HepG2 (cell line): Measurements from ENCODE around the gene SULT4A1. TPM values are rescaled to one million over a fixed set of nuclear protein-coding genes. Genes with fewer than 3 reads are reported as not detected.

ENCODE experiments used
- AKNA ChIP-seq: sonication (generic); formaldehyde crosslinking; IDR thresholded peaks from 2 replicates; pipeline ENCODE4 v1.4.0; 2020; ENCODE audit warnings: missing genetic modification reagents, borderline replicate concordance
- ATF1 ChIP-seq: IDR thresholded peaks from 2 replicates; pipeline ENCODE4 v1.6.1; 2016; ENCODE audit warnings: mild to moderate bottlenecking, control low read depth
- BHLHE40 ChIP-seq: IDR thresholded peaks from 2 replicates; pipeline ENCODE4 v1.6.1; 2011; ENCODE audit warnings: low read length, improper control_type of control experiment
- ELF1 ChIP-seq: sonication (generic); formaldehyde crosslinking; IDR thresholded peaks from 2 replicates; pipeline ENCODE4 v1.4.0; 2020; ENCODE audit warnings: missing genetic modification reagents
- FOSL2 ChIP-seq: sonication (generic); formaldehyde crosslinking; IDR thresholded peaks from 2 replicates; pipeline ENCODE4 v1.4.0; 2020; ENCODE audit warnings: missing genetic modification reagents
- KDM6A ChIP-seq: IDR thresholded peaks from 2 replicates; pipeline ENCODE4 v1.6.1; 2016; ENCODE audit warnings: low read depth
- MED8 ChIP-seq: sonication (generic); formaldehyde crosslinking; IDR thresholded peaks from 2 replicates; pipeline ENCODE4 v1.8.1; 2023; ENCODE audit warnings: mild to moderate bottlenecking, missing genetic modification reagents; ENCODE audit not compliant: insufficient replicate concordance
- MIXL1 ChIP-seq: IDR thresholded peaks from 2 replicates; pipeline ENCODE4 v1.6.1; 2016
- MZF1 ChIP-seq: sonication (generic); formaldehyde crosslinking; IDR thresholded peaks from 2 replicates; pipeline ENCODE4 v1.8.1; 2023; ENCODE audit warnings: mild to moderate bottlenecking, missing genetic modification reagents, borderline replicate concordance
- RBFOX2 ChIP-seq: fragments of 200-400 bp; formaldehyde crosslinking; IDR thresholded peaks from 2 replicates; pipeline ENCODE4 v1.6.1; 2017; ENCODE audit warnings: low read depth, mild to moderate bottlenecking, low read length
- REPIN1 ChIP-seq: sonication (generic); formaldehyde crosslinking; IDR thresholded peaks from 2 replicates; pipeline ENCODE4 v1.8.0; 2022; ENCODE audit warnings: missing genetic modification reagents, low read depth, mild to moderate bottlenecking, borderline replicate concordance
- SKIL ChIP-seq: sonication (generic); formaldehyde crosslinking; IDR thresholded peaks from 2 replicates; pipeline ENCODE4 v1.8.0; 2022; ENCODE audit warnings: missing genetic modification reagents, mild to moderate bottlenecking, moderate library complexity, borderline replicate concordance
- SUZ12 ChIP-seq: fragments of 150-350 bp; IDR thresholded peaks from 2 replicates; pipeline ENCODE4 v1.6.1; 2014; ENCODE audit warnings: low read depth, low read length
- XRCC5 ChIP-seq: fragments of 200-400 bp; formaldehyde crosslinking; optimal IDR thresholded peaks from 2 replicates; pipeline ENCODE3; 2017; ENCODE audit warnings: mild to moderate bottlenecking, low read length
- ZBTB3 ChIP-seq: sonication (generic); formaldehyde crosslinking; IDR thresholded peaks from 2 replicates; pipeline ENCODE4 v1.4.0; 2020; ENCODE audit warnings: low read depth, mild to moderate bottlenecking, moderate library complexity, missing genetic modification reagents, borderline replicate concordance
- ZBTB37 ChIP-seq: sonication (generic); formaldehyde crosslinking; IDR thresholded peaks from 2 replicates; pipeline ENCODE4 v1.4.0; 2020; ENCODE audit warnings: mild to moderate bottlenecking, missing genetic modification reagents
- ZNF34 ChIP-seq: sonication (generic); formaldehyde crosslinking; IDR thresholded peaks from 2 replicates; pipeline ENCODE4 v1.4.0; 2020; ENCODE audit warnings: mild to moderate bottlenecking, missing genetic modification reagents, borderline replicate concordance
- ZNF354B ChIP-seq: sonication (generic); formaldehyde crosslinking; IDR thresholded peaks from 2 replicates; pipeline ENCODE4 v1.8.0; 2022; ENCODE audit warnings: mild to moderate bottlenecking, missing genetic modification reagents
- ZNF550 ChIP-seq: sonication (generic); formaldehyde crosslinking; IDR thresholded peaks from 2 replicates; pipeline ENCODE4 v1.4.0; 2020; ENCODE audit warnings: mild to moderate bottlenecking, missing genetic modification reagents, borderline replicate concordance
- ZNF564 ChIP-seq: sonication (generic); formaldehyde crosslinking; IDR thresholded peaks from 2 replicates; pipeline ENCODE4 v1.8.1; 2023; ENCODE audit warnings: mild to moderate bottlenecking, missing genetic modification reagents
- ZNF816 ChIP-seq: sonication (generic); formaldehyde crosslinking; IDR thresholded peaks from 2 replicates; pipeline ENCODE4 v1.8.0; 2022; ENCODE audit warnings: missing genetic modification reagents, mild to moderate bottlenecking, borderline replicate concordance
- polyA plus RNA-seq, 8 experiments: library from polyadenylated mRNA; depleted of rRNA in 3 of 8; stranded (reverse) in 7 of 8; unstranded in 1 of 8; fragments of >200 nt; fragmentation: Illumina TruSeq in 4 of 8; extraction: Trizol in 4 of 8; gene quantifications; 2 replicates each; pipeline versions ENCODE4 v1.2.1 to v1.2.3, GENCODE V29; 2011 to 2016; ENCODE audit warnings: low read depth in 4 of 8, missing spikeins in 1 of 8, mixed read lengths in 1 of 8; ENCODE audit not compliant: insufficient read depth in 1 of 8
- total RNA-seq, 5 experiments: library from RNA; depleted of rRNA; stranded (reverse); fragments of >200 nt; fragmentation: Illumina TruSeq; extraction: Trizol; gene quantifications; 2 replicates each; pipeline ENCODE4 v1.2.3, GENCODE V29; 2016; ENCODE audit warnings: low read depth in 1 of 5

The SULT4A1 gene
- total and polyA plus RNA-seq, 2 of the 13 experiments (the other 11 are each of a cell fraction or from before 2014, with no cell fraction given) = not detected

- TF ChIP-seq BHLHE40 (no peak), SKIL (CRISPR knock-in tag) (no peak), XRCC5 (no peak), MZF1 (CRISPR knock-in tag) (no peak), MIXL1 (CRISPR knock-in tag) (peak; percentile 68; the same call in 1 of the 2 replicates), MED8 (no peak), REPIN1 (CRISPR knock-in tag) (no peak), ZNF354B (CRISPR knock-in tag) (no peak), ZBTB37 (CRISPR knock-in tag) (no peak), RBFOX2 (no peak), ZNF816 (CRISPR knock-in tag) (no peak), ELF1 (no peak), ZNF564 (CRISPR knock-in tag) (no peak), ZNF34 (CRISPR knock-in tag) (no peak), ATF1 (CRISPR knock-in tag) (no peak), SUZ12 (no peak), ZBTB3 (no peak), KDM6A (CRISPR knock-in tag) (no peak), ZNF550 (no peak), AKNA (0 out of 2 replicates have a peak, but pooled peaks have one; percentile 63), FOSL2 (peak; percentile 49; the same call in 1 of the 2 replicates)
These were observed 5.7 kb upstream of the SULT4A1 start (continued) for GRCh38 chr22:43867839-43868635.
